HepG2 (cell line): Measurements from ENCODE around the gene FBXL13. TPM values are rescaled to one million over a fixed set of nuclear protein-coding genes. Genes with fewer than 3 reads are reported as not detected.
A peak's percentile ranks its signal among the peaks of the same experiment; 100 is the strongest.

Experiments
- AKAP8 ChIP-seq: sonication (generic); formaldehyde crosslinking; IDR thresholded peaks from 2 replicates; pipeline ENCODE4 v1.5.1; 2020; ENCODE audit warnings: mild to moderate bottlenecking, missing genetic modification reagents
- ATF2 ChIP-seq: sonication (generic); formaldehyde crosslinking; IDR thresholded peaks from 2 replicates; pipeline ENCODE4 v1.4.0; 2020; ENCODE audit warnings: missing genetic modification reagents
- ATM ChIP-seq: fragments of 450-650 bp; IDR thresholded peaks from 2 replicates; pipeline ENCODE4 v1.7.1; 2017; ENCODE audit warnings: mild to moderate bottlenecking, borderline replicate concordance
- ETV5 ChIP-seq: IDR thresholded peaks from 2 replicates; pipeline ENCODE4 v1.6.1; 2018; ENCODE audit warnings: missing biosample characterization, missing genetic modification reagents, inconsistent platforms, borderline replicate concordance
- FOSL1 ChIP-seq: sonication (generic); formaldehyde crosslinking; IDR thresholded peaks from 2 replicates; pipeline ENCODE4 v1.9.0; 2021; ENCODE audit warnings: missing genetic modification reagents, borderline replicate concordance
- KLF12 ChIP-seq: sonication (generic); formaldehyde crosslinking; IDR thresholded peaks from 2 replicates; pipeline ENCODE4 v1.4.0; 2020; ENCODE audit warnings: missing genetic modification reagents, borderline replicate concordance
- MYPOP ChIP-seq: sonication (generic); formaldehyde crosslinking; IDR thresholded peaks from 2 replicates; pipeline ENCODE4 v1.8.1; 2023; ENCODE audit warnings: mild to moderate bottlenecking, moderate library complexity, missing genetic modification reagents
- NRL ChIP-seq: sonication (generic); formaldehyde crosslinking; IDR thresholded peaks from 2 replicates; pipeline ENCODE4 v1.5.0; 2020; ENCODE audit warnings: missing genetic modification reagents, mild to moderate bottlenecking, moderate library complexity, borderline replicate concordance
- TAF1 ChIP-seq: sonication (generic); formaldehyde crosslinking; IDR thresholded peaks from 2 replicates; pipeline ENCODE4 v1.4.0; 2020; ENCODE audit warnings: missing genetic modification reagents
- TEAD2 ChIP-seq: sonication (generic); formaldehyde crosslinking; IDR thresholded peaks from 2 replicates; pipeline ENCODE4 v1.9.0; 2021; ENCODE audit warnings: missing genetic modification reagents
- UBTF ChIP-seq: sonication (generic); formaldehyde crosslinking; IDR thresholded peaks from 2 replicates; pipeline ENCODE4 v1.4.0; 2020; ENCODE audit warnings: mild to moderate bottlenecking, missing genetic modification reagents
- ZBTB49 ChIP-seq: sonication (generic); formaldehyde crosslinking; IDR thresholded peaks from 2 replicates; pipeline ENCODE4 v1.4.0; 2020; ENCODE audit warnings: missing genetic modification reagents, borderline replicate concordance
- ZNF224 ChIP-seq: sonication (generic); formaldehyde crosslinking; IDR thresholded peaks from 2 replicates; pipeline ENCODE4 v1.5.0; 2020; ENCODE audit warnings: mild to moderate bottlenecking, missing genetic modification reagents
- ZNF7 ChIP-seq: IDR thresholded peaks from 2 replicates; pipeline ENCODE4 v1.6.1; 2016; ENCODE audit warnings: missing biosample characterization, missing genetic modification reagents
- ZNF710 ChIP-seq: sonication (generic); formaldehyde crosslinking; IDR thresholded peaks from 2 replicates; pipeline ENCODE4 v1.5.0; 2020; ENCODE audit warnings: mild to moderate bottlenecking, missing genetic modification reagents, borderline replicate concordance
- polyA plus RNA-seq, 8 experiments: library from polyadenylated mRNA; depleted of rRNA in 3 of 8; stranded (reverse) in 7 of 8; unstranded in 1 of 8; fragments of >200 nt; fragmentation: Illumina TruSeq in 4 of 8; extraction: Trizol in 4 of 8; gene quantifications; 2 replicates each; pipeline versions ENCODE4 v1.2.1 to v1.2.3, GENCODE V29; 2011 to 2016; ENCODE audit warnings: low read depth in 4 of 8, missing spikeins in 1 of 8, mixed read lengths in 1 of 8; ENCODE audit not compliant: insufficient read depth in 1 of 8
- total RNA-seq, 5 experiments: library from RNA; depleted of rRNA; stranded (reverse); fragments of >200 nt; fragmentation: Illumina TruSeq; extraction: Trizol; gene quantifications; 2 replicates each; pipeline ENCODE4 v1.2.3, GENCODE V29; 2016; ENCODE audit warnings: low read depth in 1 of 5

The FBXL13 gene
- total and polyA plus RNA-seq, 2 of the 13 experiments (the other 11 are each of a cell fraction or from before 2014, with no cell fraction given): 0.24 to 0.77 TPM

- no peak for TF ChIP-seq TAF1 (CRISPR knock-in tag)
- TF ChIP-seq UBTF (CRISPR knock-in tag): no peak
- no peak for TF ChIP-seq TEAD2 (CRISPR knock-in tag)
- no peak for TF ChIP-seq MYPOP (CRISPR knock-in tag)
- no peak for TF ChIP-seq ZNF7
- no peak for TF ChIP-seq ATM
- no peak for TF ChIP-seq KLF12 (CRISPR knock-in tag)
- peak; percentile 60; the same call in 1 of the 2 replicates for TF ChIP-seq NRL (CRISPR knock-in tag)
- TF ChIP-seq ZNF710 (CRISPR knock-in tag): no peak
- TF ChIP-seq FOSL1 (CRISPR knock-in tag): no peak
- no peak for TF ChIP-seq AKAP8 (CRISPR knock-in tag)
- TF ChIP-seq ZBTB49 (CRISPR knock-in tag): no peak
- TF ChIP-seq ZNF224: no peak
- peak; percentile 44; the same call in 1 of the 2 replicates for TF ChIP-seq ATF2 (CRISPR knock-in tag)
- TF ChIP-seq ETV5 (CRISPR knock-in tag): no peak; the same call in 1 of the 2 replicates
These were observed 31.6 kb upstream of the FBXL13 start (continued) for GRCh38 chr7:103106005-103106702.
